Peyer's patch (tissue), 4 donors: ENCODE data around the gene GALNT13.

ENCODE experiments used
- CTCF ChIP-seq, 6 experiments: fragments of 450-650 bp in 4 of 6; fragments of 200-600 bp in 2 of 6; sonication (generic) in 1 of 6; IDR thresholded peaks; one replicate each; pipeline ENCODE4 v1.5.1; 2017 to 2019; ENCODE audit warnings: antibody characterized with exemption in 6 of 6, mild to moderate bottlenecking in 3 of 6, moderate library complexity in 1 of 6
- POLR2A ChIP-seq, 2 donors: fragments of 450-650 bp; IDR thresholded peaks; one replicate each; pipeline ENCODE4 v1.5.1; 2017; ENCODE audit warnings: antibody characterized with exemption in 2 of 2, mild to moderate bottlenecking in 2 of 2, moderate library complexity in 2 of 2

- TF ChIP-seq CTCF (IDR thresholded peaks at IDR 0.05), result no peak
- no peak for TF ChIP-seq POLR2A (IDR thresholded peaks at IDR 0.05)
These were observed 561.3 kb downstream of the GALNT13 start for GRCh38 chr2:154433010-154433409.
